ENCODE data around the gene MVP.

DNA sequence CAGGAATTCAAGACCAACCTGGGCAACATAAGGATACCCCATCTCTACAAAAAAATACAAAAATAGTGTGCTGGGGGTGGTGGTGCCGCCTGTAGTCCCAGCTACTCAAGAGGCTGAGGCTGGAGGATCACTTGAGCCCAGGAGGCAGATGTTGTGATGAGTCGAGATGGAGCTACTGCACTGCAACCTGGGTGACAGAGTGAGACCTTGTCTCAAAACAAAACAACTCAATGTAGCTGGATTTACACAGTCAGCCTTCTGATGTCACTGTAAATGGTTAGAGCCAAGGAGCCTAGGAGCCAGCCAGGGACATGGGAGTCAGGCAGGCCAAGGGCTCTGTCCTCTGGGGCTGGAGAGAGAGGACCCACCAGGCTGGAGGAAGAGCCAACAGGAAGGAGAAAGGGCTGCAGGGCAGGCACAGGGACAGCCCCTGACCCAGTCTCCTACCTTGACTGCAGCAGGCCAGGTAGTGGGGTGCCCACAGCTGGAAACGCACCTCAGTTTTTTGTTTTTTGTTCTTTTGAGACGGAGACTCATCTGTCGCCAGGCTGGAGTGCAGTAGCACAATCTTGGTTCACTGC lies 34.3 kb downstream of the MVP start:
- TF ChIP-seq CTCF (IDR thresholded peaks at IDR 0.05) (no peak), POLR2A (IDR thresholded peaks at IDR 0.05) (no peak)
